HG02798 (cell line): ENCODE results near the gene SLC18A3.

Experiments used
- ATAC-seq: cut with Tn5 transposase; IDR thresholded peaks from one replicate; pipeline ENCODE4 v1.9.1; 2021; ENCODE audit warnings: mild to moderate bottlenecking; ENCODE audit not compliant: unreplicated experiment, poor library complexity

SLC18A3 gene

GRCh38 chr10:49595713-49596492 lies 14.2 kb upstream of the SLC18A3 start:
- ATAC-seq = no peak

GRCh38 chr10:49596493-49596809 lies 13.7 kb upstream of the SLC18A3 start:
- ATAC-seq = no peak

GRCh38 chr10:49596836-49597235 lies 13.3 kb upstream of the SLC18A3 start:
- ATAC-seq = no peak

GRCh38 chr10:49597426-49598163 lies 12.5 kb upstream of the SLC18A3 start:
- no peak for ATAC-seq

- no peak for ATAC-seq
Measured at GRCh38 chr10:49598164-49598856, 11.8 kb upstream of the SLC18A3 start.

DNA sequence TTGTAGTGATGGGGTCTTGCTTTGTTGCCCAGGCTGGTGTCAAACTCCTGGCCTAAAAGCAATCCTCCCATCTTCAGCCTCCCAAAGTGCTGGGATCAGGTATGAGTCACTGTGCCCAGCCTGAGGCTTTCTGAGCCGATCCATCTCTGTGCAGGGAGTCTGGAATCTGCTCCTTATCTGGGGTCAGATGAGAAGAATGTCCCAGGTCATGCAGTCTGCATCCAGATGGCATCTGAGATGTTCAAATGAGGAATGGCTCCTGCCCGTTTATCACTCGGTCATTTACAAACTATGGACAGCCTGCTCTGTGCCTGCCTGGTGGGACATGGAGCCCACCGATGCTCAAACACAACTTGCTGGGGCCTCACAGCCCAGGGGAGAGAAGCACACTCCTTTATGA lies 11.1 kb upstream of the SLC18A3 start:
- no peak for ATAC-seq

DNA sequence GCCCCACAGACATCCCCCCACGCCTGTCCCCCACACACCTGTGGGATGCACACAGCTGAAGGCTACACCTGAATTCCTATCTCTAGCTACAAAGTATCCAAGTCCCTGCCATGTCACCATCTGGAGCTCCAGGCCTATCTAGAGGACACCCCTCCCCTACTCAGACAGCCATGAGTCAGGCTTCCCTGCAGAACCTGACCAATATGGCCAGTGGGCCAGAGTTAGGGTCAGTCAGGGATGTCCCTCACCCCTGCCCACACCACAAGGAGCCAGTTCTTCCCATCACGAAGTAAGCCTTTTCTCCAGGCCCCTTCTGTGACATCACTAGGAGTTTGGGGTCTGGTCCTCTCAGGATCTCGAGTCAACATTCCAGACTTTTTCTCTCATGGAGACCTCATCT lies 10.6 kb upstream of the SLC18A3 start:
- no peak for ATAC-seq

DNA sequence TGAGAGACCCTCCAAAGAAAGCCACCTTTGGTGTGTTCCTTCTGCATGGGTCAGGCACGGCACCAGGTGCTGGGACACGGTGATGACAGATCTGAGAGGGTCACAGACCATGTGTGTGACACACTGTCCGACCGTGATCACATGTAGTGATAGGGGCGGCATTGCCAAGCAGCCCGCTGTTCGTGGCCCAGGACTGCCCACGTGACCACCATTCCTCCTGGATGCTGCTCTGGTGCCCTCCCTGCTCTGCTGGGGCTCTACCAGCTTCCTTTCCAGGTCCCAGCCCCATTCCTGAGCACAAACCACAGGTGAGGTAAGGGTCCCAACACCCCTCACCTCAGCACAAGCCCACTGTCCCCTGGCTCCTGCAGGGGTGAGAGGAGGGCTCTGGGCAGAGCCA lies 10.1 kb upstream of the SLC18A3 start:
- ATAC-seq = no peak

- no peak for ATAC-seq
Measured at GRCh38 chr10:49600781-49601400, 9.2 kb upstream of the SLC18A3 start.

DNA sequence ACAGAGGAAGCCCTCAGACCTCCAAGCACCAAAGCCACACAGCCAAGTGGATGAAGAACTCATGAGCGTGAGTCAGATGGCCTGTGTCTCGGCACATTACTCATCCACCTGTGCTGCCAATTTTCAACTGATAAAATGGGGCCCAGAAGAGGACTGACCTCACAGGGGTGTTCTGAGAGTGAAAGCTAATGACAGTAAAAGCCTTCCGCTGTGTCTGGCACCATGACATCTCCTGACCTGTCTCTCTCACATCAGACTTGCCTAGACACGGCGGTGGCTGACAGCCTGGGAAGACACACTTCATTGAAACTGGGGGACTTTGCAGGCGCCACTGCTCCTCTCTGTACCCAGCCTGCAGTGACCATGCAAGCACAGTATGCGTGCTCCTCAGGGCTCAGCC lies 8.3 kb upstream of the SLC18A3 start:
- peak; percentile 52 for ATAC-seq

DNA sequence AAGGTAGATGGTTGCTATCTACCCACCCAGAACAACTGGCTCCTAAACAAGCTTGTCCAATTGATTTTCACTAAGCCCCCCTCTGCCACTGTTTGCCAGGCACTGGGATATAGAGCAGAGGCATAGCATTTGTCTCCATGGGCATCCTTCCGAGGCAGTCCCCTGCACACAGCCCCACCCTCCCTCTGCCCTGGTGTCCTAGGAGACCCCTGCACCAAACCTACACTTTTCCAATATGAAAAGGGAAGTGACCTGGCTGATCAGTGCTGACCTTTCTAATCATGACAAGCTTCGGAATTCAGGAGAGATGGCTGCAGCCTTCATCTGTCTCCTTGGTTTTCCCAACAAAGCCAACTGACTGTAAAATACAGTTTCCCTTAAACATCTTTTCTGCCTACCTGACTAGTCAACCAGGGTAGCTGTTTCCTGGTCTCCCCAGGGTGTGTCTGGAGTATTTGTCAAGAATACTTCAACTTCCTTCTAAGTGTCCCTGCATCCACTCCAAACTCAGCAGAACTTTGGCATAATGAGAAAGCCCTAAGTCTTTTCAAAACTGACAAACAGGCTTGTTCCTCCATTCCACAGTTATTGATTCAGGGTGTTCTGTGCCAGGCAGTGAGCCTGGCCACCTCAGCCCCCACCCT lies 7.6 kb upstream of the SLC18A3 start:
- no peak for ATAC-seq

DNA sequence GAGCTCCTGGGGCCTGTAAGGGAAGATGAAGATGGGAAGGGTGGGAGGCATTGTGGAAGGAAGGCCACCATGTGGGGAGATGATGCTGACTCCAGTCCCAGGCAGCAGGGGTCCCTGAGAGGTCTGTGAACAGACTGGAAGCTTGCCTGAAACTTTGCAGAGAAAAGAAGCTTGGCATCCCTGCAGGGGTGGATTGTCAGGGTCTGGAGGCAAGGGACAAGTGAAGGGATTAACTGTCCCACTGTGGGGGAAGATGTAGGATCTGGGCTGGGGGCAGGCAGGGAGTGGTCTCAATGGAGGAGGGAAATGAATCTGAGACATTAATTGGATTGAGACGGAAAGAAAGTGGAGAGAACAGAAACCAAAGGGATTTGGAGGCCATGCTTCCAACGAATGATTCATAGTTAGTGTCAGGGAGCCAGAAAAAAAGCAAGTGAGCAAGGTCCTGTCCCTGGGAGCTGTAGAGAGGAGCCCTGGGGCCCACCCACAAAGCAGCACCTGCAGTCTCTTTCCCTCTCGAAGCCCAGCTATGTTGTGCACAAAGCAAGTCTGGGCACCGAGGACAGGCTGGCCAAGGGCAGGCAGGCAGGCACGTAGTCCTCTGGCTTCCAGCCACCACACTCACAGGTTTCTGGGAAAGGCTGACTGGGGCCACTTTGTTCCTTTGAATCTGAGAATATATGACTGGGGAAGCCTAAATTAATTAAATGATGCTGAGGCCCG lies 4.7 kb upstream of the SLC18A3 start:
- ATAC-seq = no peak

DNA sequence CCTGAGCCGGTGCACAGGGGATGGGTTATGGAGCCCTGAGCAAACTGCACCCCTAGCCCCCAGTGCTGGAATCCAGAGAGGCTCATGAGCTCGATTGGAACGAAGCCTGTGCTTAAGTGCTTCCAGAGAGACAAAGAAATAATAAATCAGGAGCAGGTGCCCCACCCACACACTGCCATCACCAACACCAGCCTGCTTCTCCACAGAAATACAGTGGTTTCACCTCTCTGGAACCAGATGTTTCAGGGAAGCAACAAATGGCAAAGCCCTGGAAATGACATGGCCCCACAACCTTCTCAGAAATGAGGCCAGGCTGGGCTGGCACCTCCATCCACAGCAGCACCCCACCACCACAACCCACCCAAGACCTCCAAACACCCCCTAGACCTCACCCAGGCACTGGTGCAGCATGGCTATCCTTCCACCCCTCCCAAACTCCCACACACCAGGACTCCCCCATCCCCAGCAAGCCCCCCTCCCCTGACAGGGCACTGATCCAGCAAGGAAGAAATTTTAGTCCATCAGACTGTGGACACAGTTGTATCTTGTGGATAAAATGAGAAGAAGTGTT lies 4.1 kb upstream of the SLC18A3 start:
- no peak for ATAC-seq

DNA sequence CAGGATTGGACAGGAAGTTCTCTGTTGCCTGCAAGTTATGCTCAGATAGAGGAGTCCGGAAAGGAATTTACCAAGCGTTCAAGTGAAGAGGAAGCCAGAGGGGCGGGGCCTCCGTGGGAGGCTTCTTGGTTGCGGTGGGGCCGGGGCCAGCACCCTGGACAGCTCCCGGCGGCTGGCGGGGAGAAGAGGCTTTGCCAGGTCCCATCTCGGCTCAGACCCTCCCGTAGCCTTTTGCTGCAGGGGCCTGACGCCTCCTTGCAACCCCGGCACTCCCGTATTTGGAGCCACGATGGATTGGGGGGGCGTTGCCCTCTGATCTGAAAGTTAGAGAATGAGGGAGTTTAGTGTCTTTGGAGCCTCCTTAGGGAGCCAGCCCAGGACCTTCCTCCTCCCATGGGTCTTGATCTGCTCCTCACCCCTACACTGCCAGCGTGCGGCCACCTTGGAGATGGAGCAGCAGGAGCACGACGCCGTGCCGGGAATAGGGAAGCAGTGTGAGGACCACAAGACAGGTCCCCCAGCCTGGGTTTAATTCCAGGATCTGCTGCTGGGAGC lies 3.1 kb upstream of the SLC18A3 start:
- ATAC-seq = peak; percentile 75

GRCh38 chr10:49608166-49609005 lies 1.7 kb upstream of the SLC18A3 start:
- ATAC-seq = no peak

DNA sequence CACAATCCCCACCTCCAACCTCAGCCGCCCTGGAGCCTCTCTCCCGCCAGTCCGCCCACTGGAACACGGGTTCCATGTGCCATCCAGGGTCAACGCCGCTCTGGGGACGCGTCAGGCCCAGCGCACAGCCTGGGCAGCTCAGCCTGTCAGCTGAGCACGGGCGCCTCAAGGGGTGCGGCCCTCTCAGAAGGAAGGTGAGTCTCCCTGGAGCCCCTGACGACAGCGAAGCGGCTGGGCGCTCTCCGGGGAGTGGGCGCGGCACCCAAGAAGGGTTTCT lies 1.2 kb upstream of the SLC18A3 start:
- no peak for ATAC-seq

DNA sequence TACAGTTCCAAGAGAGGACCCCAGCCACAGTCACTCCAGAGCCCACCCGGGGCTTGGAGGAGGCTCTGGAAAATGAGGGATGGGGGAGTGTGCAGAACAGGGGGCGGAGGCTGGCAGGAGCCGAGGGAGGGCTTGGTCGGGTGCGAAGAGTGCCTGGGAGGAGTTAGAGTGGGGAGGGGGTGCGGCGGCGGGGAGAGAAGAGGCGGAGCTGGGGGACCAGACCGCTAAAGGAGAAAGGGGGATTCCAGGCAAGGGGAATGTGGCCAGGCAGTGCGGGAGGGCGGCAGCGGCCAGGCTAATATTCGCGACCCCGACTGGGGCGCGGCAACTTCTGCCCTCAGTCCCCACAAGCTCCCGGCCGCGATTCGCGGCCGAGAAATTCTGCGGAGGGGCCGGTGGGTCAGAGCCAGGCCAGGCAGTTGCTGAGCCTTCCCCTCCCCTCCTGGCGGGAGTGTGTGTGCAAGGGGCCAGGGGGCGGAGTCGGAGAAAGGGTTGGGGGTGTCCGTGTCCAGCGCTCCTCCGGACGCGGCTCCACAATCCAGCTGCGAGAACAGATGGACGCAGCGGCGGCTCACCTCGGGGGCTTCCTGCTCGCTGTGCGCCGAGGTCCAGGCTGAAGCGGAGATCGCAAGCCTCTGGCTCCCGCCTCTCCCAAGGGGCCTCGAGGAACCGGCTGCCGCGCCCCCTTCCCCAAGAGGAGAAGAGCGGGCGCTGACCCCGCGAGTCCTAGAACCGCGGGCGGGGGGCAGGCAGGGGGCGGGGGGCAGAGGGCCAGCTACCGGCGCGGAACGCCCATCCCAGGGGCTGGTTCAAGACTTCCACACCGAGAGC lies 612 bp upstream of the SLC18A3 start:
- no peak for ATAC-seq
